Esophagus muscularis mucosa (tissue), 3 donors: ENCODE results near the gene COG7.

ENCODE experiments used
- POLR2A ChIP-seq: fragments of 450-650 bp; IDR thresholded peaks from one replicate; pipeline ENCODE4 v1.6.1; 2017; ENCODE audit warnings: antibody characterized with exemption, moderate library complexity, mild to moderate bottlenecking, low read depth
- TF ChIP-seq, protein P1 (sequence below), 3 experiments: fragments of 200-600 bp in 2 of 3; fragments of 450-650 bp in 1 of 3; sonication (generic) in 2 of 3; IDR thresholded peaks; one replicate each; pipeline ENCODE4 v1.5.1; 2017 to 2019; ENCODE audit warnings: antibody characterized with exemption in 3 of 3, mild to moderate bottlenecking in 2 of 3, moderate library complexity in 1 of 3

- no peak for TF ChIP-seq POLR2A
- TF ChIP-seq, protein P1, sequence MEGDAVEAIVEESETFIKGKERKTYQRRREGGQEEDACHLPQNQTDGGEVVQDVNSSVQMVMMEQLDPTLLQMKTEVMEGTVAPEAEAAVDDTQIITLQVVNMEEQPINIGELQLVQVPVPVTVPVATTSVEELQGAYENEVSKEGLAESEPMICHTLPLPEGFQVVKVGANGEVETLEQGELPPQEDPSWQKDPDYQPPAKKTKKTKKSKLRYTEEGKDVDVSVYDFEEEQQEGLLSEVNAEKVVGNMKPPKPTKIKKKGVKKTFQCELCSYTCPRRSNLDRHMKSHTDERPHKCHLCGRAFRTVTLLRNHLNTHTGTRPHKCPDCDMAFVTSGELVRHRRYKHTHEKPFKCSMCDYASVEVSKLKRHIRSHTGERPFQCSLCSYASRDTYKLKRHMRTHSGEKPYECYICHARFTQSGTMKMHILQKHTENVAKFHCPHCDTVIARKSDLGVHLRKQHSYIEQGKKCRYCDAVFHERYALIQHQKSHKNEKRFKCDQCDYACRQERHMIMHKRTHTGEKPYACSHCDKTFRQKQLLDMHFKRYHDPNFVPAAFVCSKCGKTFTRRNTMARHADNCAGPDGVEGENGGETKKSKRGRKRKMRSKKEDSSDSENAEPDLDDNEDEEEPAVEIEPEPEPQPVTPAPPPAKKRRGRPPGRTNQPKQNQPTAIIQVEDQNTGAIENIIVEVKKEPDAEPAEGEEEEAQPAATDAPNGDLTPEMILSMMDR (IDR thresholded peaks at IDR 0.05), result no peak
Measured at GRCh38 chr16:23416816-23417215, 36.2 kb downstream of the COG7 start.
